Activated CD8-positive, alpha-beta memory T cell treated with anti-CD3 and anti-CD28 coated beads, Interleukin-2, amount 50 U/mL, for 1 hour (primary cell): Measurements from ENCODE around the gene PTPRM.
"Not testable (repeated sequence)": the region's sequence is repeated elsewhere in the genome, so short reads cannot be mapped to it uniquely, and the experiment has no call there.

Experiments
- DNase-seq: peaks from one replicate; pipeline ENCODE4 v3.0.0-alpha.2; 2020; ENCODE audit errors: extremely low read depth

The PTPRM gene

GRCh38 chr18:7727361-7728076 lies 160.4 kb downstream of the PTPRM start:
- DNase-seq = no peak

DNA sequence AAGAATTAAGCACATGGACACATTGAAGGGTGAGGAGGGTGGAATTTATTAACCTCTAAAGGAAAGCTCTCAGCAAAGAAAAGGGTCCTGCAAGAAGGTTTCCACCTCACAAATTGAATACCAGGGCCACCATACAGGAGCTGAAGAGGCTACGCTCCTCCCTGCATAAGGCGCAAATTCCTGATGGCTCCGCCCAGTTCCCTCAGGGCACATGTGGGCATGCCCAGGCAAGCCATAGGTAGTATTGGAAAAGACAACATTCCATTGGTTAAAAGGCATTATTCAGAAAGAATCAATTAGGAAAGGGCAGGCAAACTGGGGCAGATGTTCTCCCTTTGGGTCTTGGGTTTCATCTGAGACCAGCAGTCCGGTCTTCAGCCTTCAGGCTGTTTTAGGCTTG lies 161.2 kb downstream of the PTPRM start:
- DNase-seq = no peak

DNA sequence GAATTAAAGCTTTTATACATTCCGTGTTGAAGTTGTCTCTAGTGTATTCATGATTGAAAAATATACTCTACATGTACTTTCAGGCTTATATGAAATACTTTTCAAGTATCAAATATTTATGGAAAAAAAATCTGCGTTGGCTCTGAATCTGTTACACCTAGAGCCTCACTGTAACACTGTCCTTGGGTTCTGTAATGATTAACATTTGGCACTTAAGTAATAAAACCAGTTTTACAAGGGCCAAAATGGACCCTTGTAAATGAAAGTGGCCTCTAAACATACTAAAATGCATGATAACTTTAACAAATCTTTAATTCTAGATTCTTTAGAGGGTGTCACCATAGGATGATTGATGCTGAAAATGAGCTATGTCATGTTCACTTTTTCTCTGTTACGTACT lies 162.8 kb downstream of the PTPRM start:
- DNase-seq = no peak

DNA sequence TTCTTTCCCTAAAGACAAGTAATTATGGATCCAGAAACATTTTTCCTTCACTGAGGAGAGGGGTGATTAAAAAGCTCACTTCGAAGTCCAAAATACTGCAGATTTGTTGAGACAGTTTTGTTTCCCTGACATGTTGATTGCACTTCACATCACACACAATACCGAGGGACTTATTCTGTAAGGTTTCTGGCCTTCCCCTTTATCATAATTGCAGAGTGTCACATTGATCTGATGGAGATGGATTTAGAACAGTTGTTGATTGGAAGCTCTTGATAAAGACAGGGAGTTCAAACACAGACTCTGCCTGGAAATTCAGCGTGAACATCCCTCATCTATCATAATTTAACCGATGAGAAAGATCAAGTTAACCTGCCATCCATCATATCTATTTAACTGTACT lies 163.6 kb downstream of the PTPRM start:
- no peak for DNase-seq

DNA sequence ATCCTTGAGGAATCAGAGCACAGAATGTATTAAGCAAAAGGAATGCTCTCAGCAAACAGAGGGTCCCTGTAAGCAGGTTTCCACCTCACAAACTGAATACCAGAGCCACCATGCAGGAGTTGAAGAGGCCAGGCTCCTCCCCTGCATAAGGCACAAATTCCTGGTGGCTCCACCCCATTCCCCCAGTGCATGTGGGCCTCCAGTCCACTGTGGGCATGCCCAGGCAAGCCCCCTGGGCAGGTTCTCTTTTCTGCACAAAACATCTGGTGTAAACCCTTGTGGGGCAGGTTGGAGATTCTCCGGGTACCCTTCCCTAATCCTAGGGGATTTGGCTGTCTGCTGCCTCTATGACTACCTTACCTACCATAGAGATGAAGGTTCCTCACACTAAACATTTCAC lies 166.5 kb downstream of the PTPRM start:
- no peak for DNase-seq

GRCh38 chr18:7735196-7735595 lies 168.1 kb downstream of the PTPRM start:
- DNase-seq = no peak

DNA sequence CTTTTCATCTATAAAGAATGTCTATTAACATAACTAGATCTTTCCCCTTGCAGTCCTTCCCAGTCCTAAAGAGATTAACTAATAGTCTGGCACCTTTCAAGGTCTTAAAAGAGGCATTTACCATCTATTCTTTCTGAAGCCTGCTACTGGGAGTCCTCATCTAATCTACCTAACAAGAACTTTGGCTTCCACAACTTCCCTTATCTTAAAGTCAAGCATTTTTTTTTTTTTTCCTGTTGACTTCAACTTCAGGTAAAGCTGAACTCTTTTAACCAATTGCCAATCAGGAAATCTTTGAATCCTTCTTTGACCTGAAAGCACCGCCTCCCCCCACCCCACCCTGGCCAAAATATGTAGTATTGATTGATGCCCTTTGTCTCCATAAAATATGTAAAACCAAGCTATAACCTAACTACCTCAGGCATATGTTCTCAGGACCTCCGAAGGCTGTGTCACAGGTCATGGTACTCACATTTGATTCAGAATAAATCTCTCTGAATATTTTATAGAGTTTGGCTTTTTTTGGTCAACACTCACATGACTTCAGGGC lies 168.6 kb downstream of the PTPRM start:
- DNase-seq = no peak

- not testable (repeated sequence) for DNase-seq
Measured at GRCh38 chr18:7736526-7736925, 169.4 kb downstream of the PTPRM start.

DNA sequence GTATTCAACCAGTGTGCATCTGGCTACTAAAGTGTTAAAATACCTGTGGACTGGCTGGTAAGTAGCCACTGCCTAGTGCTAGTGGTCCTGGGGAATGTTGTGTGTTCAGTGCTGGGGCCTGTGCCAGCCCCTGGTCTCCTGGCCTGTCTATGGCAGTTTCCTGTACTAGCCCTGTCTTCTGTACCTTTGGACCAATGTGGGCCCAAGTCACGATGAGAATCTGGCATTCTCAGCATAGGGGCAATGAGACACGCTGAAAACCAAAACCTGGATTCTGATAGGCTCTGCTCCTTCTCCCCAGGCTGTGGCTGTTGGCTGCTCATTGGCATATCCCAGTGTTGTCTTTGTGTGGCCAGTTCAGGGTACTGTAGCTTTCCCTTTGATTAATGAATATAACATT lies 170.4 kb downstream of the PTPRM start:
- DNase-seq = no peak

GRCh38 chr18:7740821-7741220 lies 173.7 kb downstream of the PTPRM start:
- DNase-seq = no peak

GRCh38 chr18:7741640-7742039 lies 174.5 kb downstream of the PTPRM start:
- no peak for DNase-seq

GRCh38 chr18:7742224-7742623 lies 175.1 kb downstream of the PTPRM start:
- DNase-seq = no peak

DNA sequence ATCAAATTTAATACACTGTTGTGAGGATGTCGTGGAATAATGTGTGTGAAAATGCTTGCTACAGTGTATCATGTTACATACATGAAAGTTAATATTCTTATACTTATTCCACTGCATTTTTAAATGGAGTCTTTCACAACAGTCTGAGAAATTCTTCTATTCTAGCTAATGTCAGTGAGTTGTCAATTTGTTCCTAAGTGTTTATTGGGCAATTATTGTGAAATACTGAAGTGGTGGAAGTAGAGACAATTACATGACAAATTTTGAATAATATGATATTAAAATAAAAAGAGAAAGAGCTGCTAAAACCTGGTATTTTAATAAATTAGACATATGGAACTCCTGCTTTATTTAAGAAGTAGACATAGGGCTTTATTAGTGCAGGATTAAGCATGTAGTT lies 176.1 kb downstream of the PTPRM start:
- no peak for DNase-seq

- DNase-seq = no peak
Measured at GRCh38 chr18:7746106-7746505, 179.0 kb downstream of the PTPRM start.

DNA sequence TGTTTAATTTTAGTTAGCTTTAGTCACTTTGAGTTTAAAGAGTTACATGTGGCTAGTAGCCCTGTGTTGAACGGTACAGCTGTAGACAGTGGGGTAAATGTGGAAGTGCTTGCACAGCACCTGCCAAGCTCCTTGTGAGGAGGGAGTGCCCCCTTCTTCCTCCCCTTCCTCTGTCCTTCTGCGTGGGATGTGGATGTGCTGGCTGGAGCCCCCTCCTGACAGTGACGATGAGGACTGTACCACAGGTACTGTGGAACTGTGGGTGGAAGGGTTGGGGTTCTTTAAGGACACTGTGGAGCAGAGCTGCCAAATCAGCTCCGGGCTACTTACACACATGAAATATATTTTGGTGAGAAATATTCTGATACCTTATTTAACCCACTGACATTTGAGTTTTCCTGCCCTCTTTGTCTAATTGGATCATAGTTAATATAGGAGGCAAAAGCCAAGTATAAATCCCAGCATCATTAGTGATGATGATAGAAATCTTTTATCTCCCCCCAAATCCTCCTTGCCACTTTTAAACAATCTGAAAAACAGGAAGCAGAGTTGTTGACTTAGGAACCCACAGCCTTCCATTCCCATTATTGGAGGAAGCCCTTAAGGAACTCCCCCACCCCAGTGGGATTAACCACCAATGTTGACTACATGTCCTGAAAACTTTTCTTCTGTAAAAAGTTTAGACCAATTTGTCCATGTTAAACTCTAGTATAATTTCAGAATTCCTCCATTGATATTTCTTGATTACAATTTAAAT lies 181.3 kb downstream of the PTPRM start:
- no peak for DNase-seq

DNA sequence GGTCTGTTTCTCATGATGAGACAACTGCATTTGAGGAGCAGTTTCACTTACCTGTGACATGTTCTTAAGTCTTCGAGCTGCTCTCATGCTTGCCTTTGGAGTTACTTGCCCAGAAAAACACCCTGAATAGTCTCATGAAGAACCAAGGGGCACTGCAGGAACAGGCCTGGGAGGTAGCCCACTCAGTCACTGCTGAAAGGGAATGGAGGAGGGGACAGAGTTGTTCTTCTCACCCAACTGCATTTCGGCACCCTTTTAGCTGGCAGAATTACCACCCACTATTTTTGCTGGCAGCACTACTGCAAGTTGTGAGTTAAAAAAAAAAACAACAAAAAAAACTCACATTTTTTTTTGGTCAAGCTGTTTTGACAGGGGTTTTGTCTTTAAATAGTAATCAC lies 181.9 kb downstream of the PTPRM start:
- no peak for DNase-seq

GRCh38 chr18:7749510-7749981 lies 182.4 kb downstream of the PTPRM start:
- DNase-seq = no peak

GRCh38 chr18:7750095-7750663 lies 183.1 kb downstream of the PTPRM start:
- no peak for DNase-seq

- no peak for DNase-seq
Measured at GRCh38 chr18:7750966-7751365, 183.8 kb downstream of the PTPRM start.

- DNase-seq = no peak
Measured at GRCh38 chr18:7754258-7754657, 187.1 kb downstream of the PTPRM start.

GRCh38 chr18:7754725-7755181 lies 187.6 kb downstream of the PTPRM start:
- DNase-seq = no peak

DNA sequence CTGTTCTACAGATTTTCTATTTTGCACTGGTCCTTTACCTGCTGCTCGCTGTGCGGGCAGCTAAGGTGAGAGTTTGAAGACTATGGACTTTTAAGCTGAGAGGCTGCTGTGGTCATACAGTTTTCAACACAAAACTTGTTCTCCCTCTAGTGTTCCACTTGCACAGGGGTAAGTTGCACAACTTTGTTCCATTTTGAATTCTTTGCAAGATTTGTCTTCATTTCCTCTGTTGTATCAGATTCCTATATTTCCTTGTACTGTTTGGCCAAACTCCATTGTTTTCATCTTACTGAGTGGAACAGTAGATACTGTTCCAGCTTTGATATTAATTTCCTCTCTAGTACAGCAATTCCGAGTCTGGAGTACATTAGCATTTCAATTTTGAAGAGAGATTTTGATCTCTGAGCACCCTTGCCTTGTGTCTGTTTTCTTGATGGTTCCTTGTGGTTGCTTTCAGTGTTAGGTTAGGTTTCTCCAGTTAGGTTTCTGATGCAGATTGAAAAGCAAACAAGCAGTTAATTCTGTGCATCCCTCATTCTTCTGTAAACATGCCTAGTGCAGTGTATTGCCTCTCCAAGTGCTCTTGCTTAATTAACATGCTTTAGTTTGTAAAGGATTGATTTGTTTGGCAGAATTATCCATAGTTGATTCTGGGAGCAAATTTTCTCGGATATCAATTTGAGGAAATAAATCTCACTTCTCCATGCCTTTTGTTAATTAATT lies 188.8 kb downstream of the PTPRM start:
- no peak for DNase-seq
